ENCODE measurements around the gene HEXIM2. TPM values are rescaled to one million over a fixed set of nuclear protein-coding genes. Genes with fewer than 3 reads are reported as not detected.

Gene HEXIM2
- total and polyA plus RNA-seq, 2 of the 13 experiments (the other 11 are each of a cell fraction or from before 2014, with no cell fraction given), result 27.1 to 32.4 TPM

GRCh38 chr17:45201880-45202279, 40.2 kb downstream of the HEXIM2 start (continued):
- TF ChIP-seq ZNF414 (CRISPR knock-in tag; IDR thresholded peaks at IDR 0.05) (peak; percentile 72), ZNF800 (CRISPR knock-in tag; IDR thresholded peaks at IDR 0.05) (peak; percentile 44; the same call in 1 of the 2 replicates), ZSCAN9 (CRISPR knock-in tag; IDR thresholded peaks at IDR 0.05; ENCODE audit: borderline replicate concordance) (peak; percentile 84), TBX3 (IDR thresholded peaks at IDR 0.05; ENCODE audit: borderline replicate concordance) (peak; percentile 37; the same call in 1 of the 2 replicates), ZNF101 (CRISPR knock-in tag; IDR thresholded peaks at IDR 0.05; ENCODE audit: borderline replicate concordance, low read depth) (peak; percentile 84; the same call in 1 of the 2 replicates), MYC (CRISPR knock-in tag; IDR thresholded peaks at IDR 0.05; ENCODE audit: borderline replicate concordance) (0 out of 2 replicates have a peak, but pooled peaks have one; percentile 27), HDAC2 (CRISPR knock-in tag; IDR thresholded peaks at IDR 0.05) (peak; percentile 91), KLF16 (CRISPR knock-in tag; IDR thresholded peaks at IDR 0.05) (peak in 1 of 2 experiments; percentile 92; a peak in 1 of 4 replicates), ZBTB37 (CRISPR knock-in tag; IDR thresholded peaks at IDR 0.05) (0 out of 2 replicates have a peak, but pooled peaks have one; percentile 58), TRIM24 (CRISPR knock-in tag; IDR thresholded peaks at IDR 0.05) (peak; percentile 88), HNF1A (IDR thresholded peaks at IDR 0.05; ENCODE audit: low read depth) (0 out of 2 replicates have a peak, but pooled peaks have one; percentile 19), HNF1A (CRISPR knock-in tag; IDR thresholded peaks at IDR 0.05; ENCODE audit: borderline replicate concordance) (peak; percentile 76; the same call in 1 of the 2 replicates), RXRB (CRISPR knock-in tag; IDR thresholded peaks at IDR 0.05; ENCODE audit: borderline replicate concordance) (peak; percentile 97), CREB3 (CRISPR knock-in tag; IDR thresholded peaks at IDR 0.05) (0 out of 2 replicates have a peak, but pooled peaks have one; percentile 47), ARID5B (CRISPR knock-in tag; IDR thresholded peaks at IDR 0.05) (peak; percentile 98)
